SU-DHL-6 (cell line): ENCODE measurements around the gene THEMIS.

ENCODE experiments used
- H2AFZ ChIP-seq: fragments of 200-600 bp; sonication (generic); 2 replicates; pipeline ENCODE4 v1.6.1; 2014; ENCODE audit warnings: low read depth, mild to moderate bottlenecking, moderate library complexity, mixed read lengths, antibody characterized with exemption, low read length; ENCODE audit not compliant: severe bottlenecking
- H3F3A ChIP-seq: fragments of 200-600 bp; shearing (Covaris generic); 2 replicates; pipeline ENCODE4 v1.6.0; 2016; ENCODE audit warnings: antibody characterized with exemption, mild to moderate bottlenecking; ENCODE audit not compliant: insufficient read depth
- H3K27ac ChIP-seq: fragments of 200-600 bp; sonication (generic); 2 replicates; pipeline ENCODE4 v1.5.1; 2016; ENCODE audit warnings: low read depth, mild to moderate bottlenecking, low read length, moderate library complexity, mixed read lengths
- H3K27me3 ChIP-seq: fragments of 200-600 bp; sonication (generic), shearing (Covaris generic); 2 replicates; pipeline ENCODE4 v1.6.0; 2014; ENCODE audit warnings: mild to moderate bottlenecking, low read length
- H3K36me3 ChIP-seq: fragments of 200-600 bp; sonication (generic); 2 replicates; pipeline ENCODE4 v1.6.1; 2014; ENCODE audit warnings: mild to moderate bottlenecking, low read length, mixed read lengths
- H3K4me2 ChIP-seq: fragments of 300-600, 200-600 bp; shearing (Covaris generic), sonication (generic); 2 replicates; pipeline ENCODE4 v1.6.0; 2014; ENCODE audit warnings: low read length, low read depth, mild to moderate bottlenecking; ENCODE audit not compliant: poor library complexity, severe bottlenecking
- H3K4me3 ChIP-seq: fragments of 200-600 bp; sonication (generic); 2 replicates; pipeline ENCODE4 v1.5.1; 2014; ENCODE audit warnings: antibody characterized with exemption, low read length, mild to moderate bottlenecking, mixed read lengths; ENCODE audit not compliant: insufficient read depth, poor library complexity, severe bottlenecking
- H3K79me2 ChIP-seq: fragments of 200-600 bp; sonication (generic); 2 replicates; pipeline ENCODE4 v1.6.1; 2014; ENCODE audit warnings: mild to moderate bottlenecking, low read length, moderate library complexity; ENCODE audit not compliant: insufficient read depth
- H3K9ac ChIP-seq: fragments of 200-600 bp; sonication (generic); 2 replicates; pipeline ENCODE4 v1.7.0; 2014; ENCODE audit warnings: mild to moderate bottlenecking, low read length
- H3K9me2 ChIP-seq: fragments of 200-600 bp; sonication (generic); replicated peaks from 2 replicates; pipeline ENCODE4 v1.6.1; 2014; ENCODE audit warnings: low read length; ENCODE audit not compliant: insufficient read depth
- H3K9me3 ChIP-seq: fragments of 200-600 bp; sonication (generic); 2 replicates; pipeline ENCODE4 v1.6.1; 2014; ENCODE audit warnings: low read length, mixed read lengths; ENCODE audit not compliant: insufficient read depth
- H4K20me1 ChIP-seq: fragments of 200-600 bp; sonication (generic); 2 replicates; pipeline ENCODE4 v1.6.1; 2014; ENCODE audit warnings: low read depth, mild to moderate bottlenecking, antibody characterized with exemption, low read length, moderate library complexity, mixed read lengths
- CTCF ChIP-seq: fragments of 200-600 bp; sonication (generic); IDR thresholded peaks from one replicate; pipeline ENCODE4 v1.5.1; 2017; ENCODE audit warnings: antibody characterized with exemption, mild to moderate bottlenecking, low read length, moderate library complexity; ENCODE audit not compliant: insufficient read depth, poor library complexity, severe bottlenecking
- EZH2phosphoT487 ChIP-seq: fragments of 200-600 bp; sonication (generic), shearing (Covaris generic); conservative IDR thresholded peaks from 2 replicates; pipeline ENCODE4 v1.6.1; 2018; ENCODE audit warnings: mild to moderate bottlenecking, antibody characterized with exemption, low read length, moderate library complexity, mixed read lengths

THEMIS gene

GRCh38 chr6:127868338-127868737 lies 32.5 kb downstream of the THEMIS start:
- H3F3A ChIP-seq, result no peaks in the 10 kb centered on the region
- no peaks in the 10 kb centered on the region for H3K79me2 ChIP-seq
- H4K20me1 ChIP-seq, result no peaks in the 10 kb centered on the region
- no peaks in the 10 kb centered on the region for H3K9me2 ChIP-seq
- H3K27me3 ChIP-seq, result no peaks in the 10 kb centered on the region
- H3K4me2 ChIP-seq, result no peak overlapping the region
- TF ChIP-seq CTCF, result no peak
- TF ChIP-seq EZH2phosphoT487, result no peak
- H3K9ac ChIP-seq, result no peak overlapping the region
- no peaks in the 10 kb centered on the region for H3K36me3 ChIP-seq
- no peak overlapping the region for H3K4me3 ChIP-seq
- no peaks in the 10 kb centered on the region for H3K9me3 ChIP-seq
- H3K27ac ChIP-seq, result no peak overlapping the region
- no peak overlapping the region for H2AFZ ChIP-seq

DNA sequence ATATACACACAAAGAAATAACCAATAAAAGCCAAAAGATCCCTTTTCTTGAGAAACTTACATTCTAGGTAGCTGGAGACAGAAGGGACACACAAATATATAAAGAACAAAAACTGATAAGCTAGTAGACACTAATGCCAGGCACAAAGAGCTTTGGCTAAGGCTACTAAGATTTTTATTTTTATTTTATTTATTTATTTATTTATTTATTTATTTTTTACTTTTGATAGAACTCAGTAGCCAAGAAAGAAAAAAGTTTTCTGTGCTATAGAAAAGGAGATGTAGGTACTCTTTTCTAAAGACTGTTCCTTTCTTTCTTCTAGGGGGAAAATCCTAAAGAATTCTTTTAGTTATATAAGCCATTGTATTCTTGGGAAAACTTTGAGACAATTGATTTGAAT lies 34.1 kb downstream of the THEMIS start:
- Histone ChIP-seq H3K9ac (no peak overlapping the region), H3K36me3 (no peaks in the 10 kb centered on the region), H3K27me3 (no peaks in the 10 kb centered on the region), H3F3A (no peaks in the 10 kb centered on the region), H3K9me3 (no peaks in the 10 kb centered on the region), H3K27ac (no peak overlapping the region), H3K4me2 (no peak overlapping the region), H4K20me1 (no peaks in the 10 kb centered on the region), H3K9me2 (no peaks in the 10 kb centered on the region), H3K79me2 (no peaks in the 10 kb centered on the region), H3K4me3 (no peak overlapping the region), H2AFZ (no peak overlapping the region)
- TF ChIP-seq CTCF (no peak), EZH2phosphoT487 (no peak)

- H2AFZ ChIP-seq, result no peak overlapping the region
- H3K36me3 ChIP-seq, result no peaks in the 10 kb centered on the region
- no peak overlapping the region for H3K4me2 ChIP-seq
- H3F3A ChIP-seq, result no peaks in the 10 kb centered on the region
- H3K9me3 ChIP-seq, result no peaks in the 10 kb centered on the region
- H3K9me2 ChIP-seq, result no peaks in the 10 kb centered on the region
- H4K20me1 ChIP-seq, result no peaks in the 10 kb centered on the region
- no peak overlapping the region for H3K9ac ChIP-seq
- no peaks in the 10 kb centered on the region for H3K79me2 ChIP-seq
- H3K27ac ChIP-seq, result no peak overlapping the region
- no peak for TF ChIP-seq CTCF
- no peak for TF ChIP-seq EZH2phosphoT487
- no peak overlapping the region for H3K4me3 ChIP-seq
- no peaks in the 10 kb centered on the region for H3K27me3 ChIP-seq
These were observed 35.8 kb downstream of the THEMIS start for GRCh38 chr6:127865108-127865507.
